ENCODE measurements around the gene MTERF1.

DNA sequence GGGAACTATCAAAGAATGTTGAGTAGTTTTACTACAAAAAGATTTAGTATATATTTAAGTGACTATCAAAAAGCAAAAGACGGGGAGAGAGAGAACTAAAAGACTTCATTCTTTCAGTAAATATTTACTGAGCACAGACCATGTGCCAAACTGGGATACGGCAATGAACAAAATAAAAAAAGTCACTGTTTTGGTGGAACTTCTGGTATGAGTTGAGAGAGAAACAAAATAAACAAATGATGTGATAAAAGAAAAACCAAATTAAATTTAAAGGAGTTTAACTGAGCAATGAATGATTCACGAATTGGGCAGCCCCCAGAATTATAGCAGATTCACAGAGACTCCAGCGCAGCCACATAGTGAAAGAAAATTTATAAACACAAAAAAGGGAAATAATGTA lies 42.4 kb upstream of the MTERF1 start:
- no peak for TF ChIP-seq EZH2 (IDR thresholded peaks at IDR 0.05; ENCODE audit: borderline replicate concordance, low read depth, low read length, severe bottlenecking)
- TF ChIP-seq, protein P1, sequence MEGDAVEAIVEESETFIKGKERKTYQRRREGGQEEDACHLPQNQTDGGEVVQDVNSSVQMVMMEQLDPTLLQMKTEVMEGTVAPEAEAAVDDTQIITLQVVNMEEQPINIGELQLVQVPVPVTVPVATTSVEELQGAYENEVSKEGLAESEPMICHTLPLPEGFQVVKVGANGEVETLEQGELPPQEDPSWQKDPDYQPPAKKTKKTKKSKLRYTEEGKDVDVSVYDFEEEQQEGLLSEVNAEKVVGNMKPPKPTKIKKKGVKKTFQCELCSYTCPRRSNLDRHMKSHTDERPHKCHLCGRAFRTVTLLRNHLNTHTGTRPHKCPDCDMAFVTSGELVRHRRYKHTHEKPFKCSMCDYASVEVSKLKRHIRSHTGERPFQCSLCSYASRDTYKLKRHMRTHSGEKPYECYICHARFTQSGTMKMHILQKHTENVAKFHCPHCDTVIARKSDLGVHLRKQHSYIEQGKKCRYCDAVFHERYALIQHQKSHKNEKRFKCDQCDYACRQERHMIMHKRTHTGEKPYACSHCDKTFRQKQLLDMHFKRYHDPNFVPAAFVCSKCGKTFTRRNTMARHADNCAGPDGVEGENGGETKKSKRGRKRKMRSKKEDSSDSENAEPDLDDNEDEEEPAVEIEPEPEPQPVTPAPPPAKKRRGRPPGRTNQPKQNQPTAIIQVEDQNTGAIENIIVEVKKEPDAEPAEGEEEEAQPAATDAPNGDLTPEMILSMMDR (IDR thresholded peaks at IDR 0.05; ENCODE audit: borderline replicate concordance, extremely low read depth, low read length, poor library complexity, severe bottlenecking): no peak

Data from DND-41 (cell line).